K562 (cell line): ENCODE data around the gene EFNA1. TPM values are rescaled to one million over a fixed set of nuclear protein-coding genes. Genes with fewer than 3 reads are reported as not detected.

Source experiments
- CHCHD3 ChIP-seq: fragments of 250-450 bp; sonication (Bioruptor Pico); IDR thresholded peaks from 2 replicates; pipeline ENCODE4 v2.1.2; 2022; ENCODE audit warnings: mild to moderate bottlenecking
- COPS2 ChIP-seq: fragments of 450-650 bp; conservative IDR thresholded peaks from 2 replicates; pipeline ENCODE4 v1.6.1; 2016; ENCODE audit warnings: mild to moderate bottlenecking, moderate library complexity
- DPF2 ChIP-seq: fragments of 450-650 bp; IDR thresholded peaks from 2 replicates; pipeline ENCODE4 v1.6.1; 2016
- GABPB1 ChIP-seq: sonication (generic); formaldehyde crosslinking; IDR thresholded peaks from 2 replicates; pipeline ENCODE4 v1.8.0; 2022; ENCODE audit warnings: mild to moderate bottlenecking, missing genetic modification reagents
- GATAD2B ChIP-seq: fragments of 450-650 bp; IDR thresholded peaks from 2 replicates; pipeline ENCODE4 v1.6.1; 2017; ENCODE audit warnings: mild to moderate bottlenecking, borderline replicate concordance
- HDAC2 ChIP-seq: fragments of 450-650 bp; IDR thresholded peaks from 2 replicates; pipeline ENCODE4 v1.6.1; 2016; ENCODE audit warnings: mild to moderate bottlenecking
- NCOA6 ChIP-seq: fragments of 450-650 bp; IDR thresholded peaks from 2 replicates; pipeline ENCODE4 v1.6.1; 2017; ENCODE audit warnings: mild to moderate bottlenecking
- NRF1 ChIP-seq, 2 experiments: fragments of 450-650 bp; IDR thresholded peaks in 1 of 2; conservative IDR thresholded peaks in 1 of 2; 2 replicates each; pipeline ENCODE4 v1.6.1; 2014; ENCODE audit warnings: mild to moderate bottlenecking in 2 of 2
- POLR2AphosphoS2 ChIP-seq: IDR thresholded peaks from 2 replicates; pipeline ENCODE4 v1.6.1; 2012; ENCODE audit warnings: low read length, improper control_type of control experiment
- RHOXF2B ChIP-seq: fragments of 250-450 bp; sonication (Bioruptor Pico); conservative IDR thresholded peaks from 2 replicates; pipeline ENCODE4 v1.5.1; 2021
- SETDB1 ChIP-seq: IDR thresholded peaks from one replicate; pipeline ENCODE4 v1.6.1; 2012; ENCODE audit warnings: low read length, control low read depth, inconsistent platforms
- SIN3A ChIP-seq, 2 experiments: fragments of 150-350 bp in 1 of 2; IDR thresholded peaks; 2 replicates each; pipeline ENCODE4 v1.6.1; 2011 to 2016; ENCODE audit warnings: borderline replicate concordance in 2 of 2, low read depth in 2 of 2, low read length in 2 of 2, mild to moderate bottlenecking in 2 of 2, moderate library complexity in 2 of 2; ENCODE audit not compliant: control insufficient read depth in 1 of 2
- TAF1 ChIP-seq: IDR thresholded peaks from 2 replicates; pipeline ENCODE4 v1.6.1; 2011; ENCODE audit warnings: mild to moderate bottlenecking, low read length, moderate library complexity; ENCODE audit not compliant: insufficient read depth, control insufficient read depth, severe bottlenecking; ENCODE audit errors: extremely low read depth
- ZNF766 ChIP-seq: fragments of 200-800 bp; sonication (Bioruptor generic); conservative IDR thresholded peaks from 2 replicates; pipeline ENCODE4 v1.6.1; 2016; ENCODE audit warnings: missing genetic modification characterization, missing compliant biosample characterization
- polyA plus RNA-seq, 8 experiments: library from polyadenylated mRNA; depleted of rRNA in 4 of 8; stranded (reverse) in 5 of 8; unstranded in 3 of 8; fragments of >200 nt; fragmentation: Nextera tagmentation in 2 of 8; fragmentation: Illumina TruSeq in 1 of 8; extraction: Ambion mirVana in 2 of 8; extraction: Trizol in 1 of 8; gene quantifications; 2 replicates each; pipeline versions ENCODE4 v1.2.1 to v1.2.3, GENCODE V29; 2011 to 2014; ENCODE audit warnings: inconsistent platforms in 1 of 8, missing spikeins in 1 of 8
- total RNA-seq, 7 experiments: library from RNA; depleted of rRNA in 6 of 7; stranded (reverse); fragments of >200 nt in 6 of 7; fragmentation: Illumina TruSeq in 2 of 7; extraction: Trizol in 2 of 7; gene quantifications; 2 replicates each; pipeline versions ENCODE4 v1.2.1 to v1.2.3, GENCODE V29; 2011 to 2021; ENCODE audit warnings: low replicate concordance in 1 of 7
- TF ChIP-seq, protein P1 (sequence below): fragments of 200-800 bp; sonication (Bioruptor generic); IDR thresholded peaks from 2 replicates; pipeline ENCODE4 v1.6.1; 2017; ENCODE audit warnings: missing genetic modification characterization, missing compliant biosample characterization
- TF ChIP-seq, protein P2 (sequence below): fragments of 200-400 bp; formaldehyde crosslinking; IDR thresholded peaks from 2 replicates; pipeline ENCODE4 v1.6.1; 2017; ENCODE audit warnings: mild to moderate bottlenecking, low read depth, low read length, moderate library complexity
- TF ChIP-seq, protein P3 (sequence below): fragments of 250-450 bp; sonication (Bioruptor Pico); IDR thresholded peaks from 2 replicates; pipeline ENCODE4 v1.4.0; 2020; ENCODE audit warnings: borderline replicate concordance
- TF ChIP-seq, protein P4 (sequence below), 3 experiments: fragments of 200-800 bp in 1 of 3; fragments of 250-450 bp in 1 of 3; fragments of 450-650 bp in 1 of 3; sonication (Bioruptor Pico) in 1 of 3; sonication (Bioruptor generic) in 1 of 3; formaldehyde crosslinking in 1 of 3; IDR thresholded peaks; 2 replicates each; pipeline versions ENCODE4 v1.6.1 to v1.8.0; 2016 to 2022; ENCODE audit warnings: mild to moderate bottlenecking in 2 of 3, missing genetic modification characterization in 2 of 3, missing compliant biosample characterization in 1 of 3, moderate library complexity in 1 of 3

EFNA1 gene
- total and polyA plus RNA-seq, 9 of the 15 experiments (the other 6 are each of a cell fraction or from before 2014, with no cell fraction given) = 2.1 to 9.3 (median 3.0) TPM

DNA sequence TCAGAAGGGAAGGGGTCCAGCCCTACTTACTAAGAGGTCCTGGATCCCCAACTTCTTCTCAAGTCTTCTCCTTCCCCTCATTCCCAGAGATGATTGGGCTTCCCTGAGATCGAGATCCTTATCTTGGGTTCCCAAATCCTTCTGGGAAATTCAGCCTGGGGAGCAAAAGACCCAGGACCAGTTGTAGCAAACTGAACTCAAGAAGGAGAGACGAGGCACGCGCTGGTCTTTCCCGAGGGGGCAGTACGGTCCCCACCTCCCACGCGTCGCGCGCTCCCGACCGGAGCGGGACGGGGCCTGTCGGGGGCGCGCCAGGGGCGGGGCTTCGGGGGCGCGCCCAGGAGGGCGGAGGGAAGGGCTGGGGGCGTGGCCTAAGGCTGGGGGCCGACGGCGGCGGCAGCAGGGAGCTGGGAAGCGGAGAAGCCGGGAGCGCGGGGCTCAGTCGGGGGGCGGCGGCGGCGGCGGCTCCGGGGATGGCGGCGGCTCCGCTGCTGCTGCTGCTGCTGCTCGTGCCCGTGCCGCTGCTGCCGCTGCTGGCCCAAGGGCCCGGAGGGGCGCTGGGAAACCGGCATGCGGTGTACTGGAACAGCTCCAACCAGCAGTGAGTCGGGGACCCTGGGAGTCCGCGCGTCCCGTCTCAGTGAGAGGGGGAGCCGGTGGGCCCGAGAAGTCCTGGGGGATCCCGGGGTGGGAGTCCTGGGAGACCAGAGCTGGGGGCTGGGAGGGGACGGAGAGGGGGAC is 49.0 kb upstream of the EFNA1 start, which contains the start of gene EFNA3 (continued):
- TF ChIP-seq, protein P1, sequence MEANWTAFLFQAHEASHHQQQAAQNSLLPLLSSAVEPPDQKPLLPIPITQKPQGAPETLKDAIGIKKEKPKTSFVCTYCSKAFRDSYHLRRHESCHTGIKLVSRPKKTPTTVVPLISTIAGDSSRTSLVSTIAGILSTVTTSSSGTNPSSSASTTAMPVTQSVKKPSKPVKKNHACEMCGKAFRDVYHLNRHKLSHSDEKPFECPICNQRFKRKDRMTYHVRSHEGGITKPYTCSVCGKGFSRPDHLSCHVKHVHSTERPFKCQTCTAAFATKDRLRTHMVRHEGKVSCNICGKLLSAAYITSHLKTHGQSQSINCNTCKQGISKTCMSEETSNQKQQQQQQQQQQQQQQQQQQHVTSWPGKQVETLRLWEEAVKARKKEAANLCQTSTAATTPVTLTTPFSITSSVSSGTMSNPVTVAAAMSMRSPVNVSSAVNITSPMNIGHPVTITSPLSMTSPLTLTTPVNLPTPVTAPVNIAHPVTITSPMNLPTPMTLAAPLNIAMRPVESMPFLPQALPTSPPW (CRISPR knock-in tag) = peak; percentile 81
- TF ChIP-seq NRF1 (conservative IDR thresholded peaks at IDR 0.05 in 1 of 2, IDR thresholded peaks at IDR 0.05 in 1 of 2) (peak in 1 of 2 experiments; percentile 14; a peak in 1 of 4 replicates), COPS2 (no peak), DPF2 (peak; percentile 26; the same call in 1 of the 2 replicates), SIN3A (IDR thresholded peaks at IDR 0.05; ENCODE audit: borderline replicate concordance in 2 of 2, control insufficient read depth in 1 of 2, low read depth in 2 of 2, low read length in 2 of 2) (0 out of 4 replicates have a peak, but pooled peaks of 1 of the 2 experiments have one; percentile 38), HDAC2 (peak; percentile 23; the same call in 1 of the 2 replicates), SETDB1 (no peak), NCOA6 (peak; percentile 73; the same call in 1 of the 2 replicates), CHCHD3 (CRISPR knock-in tag) (no peak), RHOXF2B (CRISPR knock-in tag) (no peak), GABPB1 (CRISPR knock-in tag) (0 out of 2 replicates have a peak, but pooled peaks have one; percentile 16), ZNF766 (CRISPR knock-in tag) (peak; percentile 92), TAF1 (peak; percentile 24), GATAD2B (0 out of 2 replicates have a peak, but pooled peaks have one; percentile 68), POLR2AphosphoS2 (no peak)
- TF ChIP-seq, protein P2, sequence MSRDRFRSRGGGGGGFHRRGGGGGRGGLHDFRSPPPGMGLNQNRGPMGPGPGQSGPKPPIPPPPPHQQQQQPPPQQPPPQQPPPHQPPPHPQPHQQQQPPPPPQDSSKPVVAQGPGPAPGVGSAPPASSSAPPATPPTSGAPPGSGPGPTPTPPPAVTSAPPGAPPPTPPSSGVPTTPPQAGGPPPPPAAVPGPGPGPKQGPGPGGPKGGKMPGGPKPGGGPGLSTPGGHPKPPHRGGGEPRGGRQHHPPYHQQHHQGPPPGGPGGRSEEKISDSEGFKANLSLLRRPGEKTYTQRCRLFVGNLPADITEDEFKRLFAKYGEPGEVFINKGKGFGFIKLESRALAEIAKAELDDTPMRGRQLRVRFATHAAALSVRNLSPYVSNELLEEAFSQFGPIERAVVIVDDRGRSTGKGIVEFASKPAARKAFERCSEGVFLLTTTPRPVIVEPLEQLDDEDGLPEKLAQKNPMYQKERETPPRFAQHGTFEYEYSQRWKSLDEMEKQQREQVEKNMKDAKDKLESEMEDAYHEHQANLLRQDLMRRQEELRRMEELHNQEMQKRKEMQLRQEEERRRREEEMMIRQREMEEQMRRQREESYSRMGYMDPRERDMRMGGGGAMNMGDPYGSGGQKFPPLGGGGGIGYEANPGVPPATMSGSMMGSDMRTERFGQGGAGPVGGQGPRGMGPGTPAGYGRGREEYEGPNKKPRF = no peak
- TF ChIP-seq, protein P3, sequence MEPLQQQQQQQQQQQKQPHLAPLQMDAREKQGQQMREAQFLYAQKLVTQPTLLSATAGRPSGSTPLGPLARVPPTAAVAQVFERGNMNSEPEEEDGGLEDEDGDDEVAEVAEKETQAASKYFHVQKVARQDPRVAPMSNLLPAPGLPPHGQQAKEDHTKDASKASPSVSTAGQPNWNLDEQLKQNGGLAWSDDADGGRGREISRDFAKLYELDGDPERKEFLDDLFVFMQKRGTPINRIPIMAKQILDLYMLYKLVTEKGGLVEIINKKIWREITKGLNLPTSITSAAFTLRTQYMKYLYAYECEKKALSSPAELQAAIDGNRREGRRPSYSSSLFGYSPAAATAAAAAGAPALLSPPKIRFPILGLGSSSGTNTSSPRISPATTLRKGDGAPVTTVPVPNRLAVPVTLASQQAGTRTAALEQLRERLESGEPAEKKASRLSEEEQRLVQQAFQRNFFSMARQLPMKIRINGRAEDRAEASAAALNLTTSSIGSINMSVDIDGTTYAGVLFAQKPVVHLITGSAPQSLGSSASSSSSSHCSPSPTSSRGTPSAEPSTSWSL = no peak
- TF ChIP-seq, protein P4, sequence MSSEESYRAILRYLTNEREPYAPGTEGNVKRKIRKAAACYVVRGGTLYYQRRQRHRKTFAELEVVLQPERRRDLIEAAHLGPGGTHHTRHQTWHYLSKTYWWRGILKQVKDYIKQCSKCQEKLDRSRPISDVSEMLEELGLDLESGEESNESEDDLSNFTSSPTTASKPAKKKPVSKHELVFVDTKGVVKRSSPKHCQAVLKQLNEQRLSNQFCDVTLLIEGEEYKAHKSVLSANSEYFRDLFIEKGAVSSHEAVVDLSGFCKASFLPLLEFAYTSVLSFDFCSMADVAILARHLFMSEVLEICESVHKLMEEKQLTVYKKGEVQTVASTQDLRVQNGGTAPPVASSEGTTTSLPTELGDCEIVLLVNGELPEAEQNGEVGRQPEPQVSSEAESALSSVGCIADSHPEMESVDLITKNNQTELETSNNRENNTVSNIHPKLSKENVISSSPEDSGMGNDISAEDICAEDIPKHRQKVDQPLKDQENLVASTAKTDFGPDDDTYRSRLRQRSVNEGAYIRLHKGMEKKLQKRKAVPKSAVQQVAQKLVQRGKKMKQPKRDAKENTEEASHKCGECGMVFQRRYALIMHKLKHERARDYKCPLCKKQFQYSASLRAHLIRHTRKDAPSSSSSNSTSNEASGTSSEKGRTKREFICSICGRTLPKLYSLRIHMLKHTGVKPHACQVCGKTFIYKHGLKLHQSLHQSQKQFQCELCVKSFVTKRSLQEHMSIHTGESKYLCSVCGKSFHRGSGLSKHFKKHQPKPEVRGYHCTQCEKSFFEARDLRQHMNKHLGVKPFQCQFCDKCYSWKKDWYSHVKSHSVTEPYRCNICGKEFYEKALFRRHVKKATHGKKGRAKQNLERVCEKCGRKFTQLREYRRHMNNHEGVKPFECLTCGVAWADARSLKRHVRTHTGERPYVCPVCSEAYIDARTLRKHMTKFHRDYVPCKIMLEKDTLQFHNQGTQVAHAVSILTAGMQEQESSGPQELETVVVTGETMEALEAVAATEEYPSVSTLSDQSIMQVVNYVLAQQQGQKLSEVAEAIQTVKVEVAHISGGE (CRISPR knock-in tag; IDR thresholded peaks at IDR 0.05) = peak in 1 of 3 experiments; percentile 36; a peak in 1 of 6 replicates
